Aorta (tissue), 5 donors: ENCODE data around the gene UBE2N. TPM values are rescaled to one million over a fixed set of nuclear protein-coding genes. Genes with fewer than 3 reads are reported as not detected.
"Not testable (repeated sequence)": the region's sequence is repeated elsewhere in the genome, so short reads cannot be mapped to it uniquely, and the experiment has no call there.

Experiments
- ATAC-seq: fragments of 200-7000 bp; cut with Tn5 transposase; one replicate; pipeline ENCODE4 v1.9.1; 2022; ENCODE audit warnings: moderate library complexity; ENCODE audit not compliant: low FRiP score
- DNase-seq, 2 donors: peaks; one replicate each; pipeline ENCODE4 v3.0.0-alpha.2; 2020
- H3K27ac ChIP-seq, 2 donors: one replicate each; pipeline ENCODE4 v1.5.1; 2013; ENCODE audit warnings: low read length in 2 of 2, mild to moderate bottlenecking in 2 of 2, moderate library complexity in 2 of 2, control low read depth in 1 of 2, inconsistent platforms in 1 of 2, low read depth in 1 of 2
- H3K27me3 ChIP-seq, 2 donors: one replicate each; pipeline ENCODE4 v1.6.1; 2013; ENCODE audit warnings: control low read depth in 1 of 2, low read length in 1 of 2, mild to moderate bottlenecking in 1 of 2, moderate library complexity in 1 of 2; ENCODE audit not compliant: insufficient read depth in 2 of 2, control insufficient read depth in 1 of 2
- H3K36me3 ChIP-seq, 2 donors: one replicate each; pipeline ENCODE4 v1.6.1; 2013; ENCODE audit warnings: control low read depth in 1 of 2, low read length in 1 of 2, mild to moderate bottlenecking in 1 of 2; ENCODE audit not compliant: insufficient read depth in 2 of 2, control insufficient read depth in 1 of 2
- H3K4me1 ChIP-seq, 2 donors: one replicate each; pipeline ENCODE4 v1.6.1; 2013; ENCODE audit warnings: low read length in 2 of 2, control low read depth in 1 of 2, mild to moderate bottlenecking in 1 of 2, moderate library complexity in 1 of 2; ENCODE audit not compliant: insufficient read depth in 2 of 2, control insufficient read depth in 1 of 2
- H3K4me3 ChIP-seq, 2 donors: one replicate each; pipeline ENCODE4 v1.5.1; 2013; ENCODE audit warnings: low read length in 2 of 2, control low read depth in 1 of 2, mild to moderate bottlenecking in 1 of 2
- H3K9me3 ChIP-seq: one replicate; pipeline ENCODE4 v1.6.1; 2013; ENCODE audit warnings: mild to moderate bottlenecking, low read length; ENCODE audit not compliant: control insufficient read depth
- WGBS, 2 donors: extraction: QIAGEN DNeasy Blood & Tissue Kit; methylation state at CpG; one replicate each; pipeline ENCODE4 v1.1.7; 2013; 5-methylcytosine and 5-hydroxymethylcytosine counted together
- intact Hi-C, 2 donors: fragments of 100-400 bp; cut with DNase I; formaldehyde crosslinking; loops; one replicate each; pipeline versions ENCODE4 v1.14.2 to v1.15.0; 2022
- polyA plus RNA-seq, 2 donors: library from polyadenylated mRNA; stranded (reverse); fragments of 200-250 nt; gene quantifications; one replicate each; pipeline ENCODE4 v1.2.3, GENCODE V29; 2013
- total RNA-seq, 2 donors: library from RNA; stranded (reverse); fragmentation: NEBNext Ultra II Directional; extraction: Animal tissue kit (Norgen Biotek cat#: 25700); gene quantifications; one replicate each; pipeline ENCODE4 v1.2.1, GENCODE V29; 2021
- donor health status: healthy with polysubstance abuse.
- donor health status: Bipolar disorder and iron deficiency.
- donor health status: DM: no; HTN: no; CAD: no.
- donor health status: DM: no; HTN: no; CAD: no.
- donor health status: DM: yes; HTN: yes; CAD: no.

The UBE2N gene
- total and polyA plus RNA-seq, 4 donors: 45.7 to 86.8 (median 52.9) TPM

- Histone ChIP-seq H3K27me3 (no peaks in the 10 kb centered on the region), H3K4me1 (peaks cover 2 to 6% of the 10 kb centered on the region in 2 donors), H3K4me3 (no peak overlapping the region), H3K9me3 (no peaks in the 10 kb centered on the region), H3K36me3 (no peaks in the 10 kb centered on the region), H3K27ac (no peak overlapping the region)
- WGBS, 2 donors: 72 to 76% methylated on average over 3 of the region's 3 CpGs
- DNase-seq: no peak
- intact Hi-C loops: no loop called here
- ATAC-seq: no peak
Observed at GRCh38 chr12:93438266-93439050, 3.3 kb downstream of the UBE2N start.

GRCh38 chr12:93434256-93434865 lies 7.4 kb downstream of the UBE2N start:
- Histone ChIP-seq H3K9me3 (no peaks in the 10 kb centered on the region), H3K27me3 (no peaks in the 10 kb centered on the region), H3K27ac (no peak overlapping the region), H3K36me3 (no peaks in the 10 kb centered on the region), H3K4me1 (peaks cover 1 to 6% of the 10 kb centered on the region in 2 donors), H3K4me3 (peak overlapping the region in 1 of 2 donors; percentile 18)
- DNase-seq (no peak), ATAC-seq (no peak)
- 12% methylated on average over 5 of the region's 5 CpGs for WGBS, 2 donors
- intact Hi-C loops: no loop called here

GRCh38 chr12:93432031-93432430 lies 9.7 kb downstream of the UBE2N start:
- H3K4me1 ChIP-seq, ATAC-seq, H3K36me3 ChIP-seq, H3K27me3 ChIP-seq, H3K4me3 ChIP-seq, DNase-seq, H3K27ac ChIP-seq, intact Hi-C loops, H3K9me3 ChIP-seq: not testable (repeated sequence)
- WGBS, 2 donors: 67 to 78% methylated on average over 6 of the region's 6 CpGs

- DNase-seq: no peak
- no peak for ATAC-seq
- no peak overlapping the region for H3K27ac ChIP-seq
- intact Hi-C loops: no loop called here
- peaks cover 3 to 11% of the 10 kb centered on the region in 2 donors for H3K4me1 ChIP-seq
- no peaks in the 10 kb centered on the region for H3K9me3 ChIP-seq
- H3K4me3 ChIP-seq: no peak overlapping the region
- H3K27me3 ChIP-seq: no peaks in the 10 kb centered on the region
- no peaks in the 10 kb centered on the region for H3K36me3 ChIP-seq
- WGBS, 2 donors: 64% methylated on average over 4 of the region's 4 CpGs
Observed at GRCh38 chr12:93430280-93430679, 11.5 kb downstream of the UBE2N start.

GRCh38 chr12:93429852-93430251 lies 11.9 kb downstream of the UBE2N start:
- Histone ChIP-seq H3K27me3 (no peaks in the 10 kb centered on the region), H3K4me1 (peaks cover 4 to 11% of the 10 kb centered on the region in 2 donors), H3K27ac (no peak overlapping the region), H3K4me3 (no peak overlapping the region), H3K36me3 (no peaks in the 10 kb centered on the region), H3K9me3 (no peaks in the 10 kb centered on the region)
- ATAC-seq (no peak), DNase-seq (no peak)
- 30 to 51% methylated on average over 1 of the region's 1 CpG for WGBS, 2 donors
- intact Hi-C loops: no loop called here

- intact Hi-C loops: no loop called here
- ATAC-seq: no peak
- Histone ChIP-seq H3K27ac (no peak overlapping the region), H3K4me3 (no peak overlapping the region), H3K9me3 (no peaks in the 10 kb centered on the region), H3K36me3 (no peaks in the 10 kb centered on the region), H3K4me1 (peaks cover 4 to 11% of the 10 kb centered on the region in 2 donors), H3K27me3 (no peaks in the 10 kb centered on the region)
- 56 to 58% methylated on average over 1 of the region's 1 CpG for WGBS, 2 donors
- DNase-seq: no peak
Observed at GRCh38 chr12:93429448-93429847, 12.3 kb downstream of the UBE2N start.

GRCh38 chr12:93427779-93428564 lies 13.8 kb downstream of the UBE2N start:
- ATAC-seq (peak; percentile 34), DNase-seq (no peak)
- no peaks in the 10 kb centered on the region for H3K27me3 ChIP-seq
- H3K9me3 ChIP-seq: no peaks in the 10 kb centered on the region
- peaks cover 4 to 11% of the 10 kb centered on the region in 2 donors for H3K4me1 ChIP-seq
- H3K4me3 ChIP-seq: no peak overlapping the region
- intact Hi-C loops: no loop called here
- no peak overlapping the region for H3K27ac ChIP-seq
- H3K36me3 ChIP-seq: no peaks in the 10 kb centered on the region
- 33 to 41% methylated on average over 5 of the region's 5 CpGs for WGBS, 2 donors

- peaks cover 2 to 11% of the 10 kb centered on the region in 2 donors for H3K4me1 ChIP-seq
- no peaks in the 10 kb centered on the region for H3K27me3 ChIP-seq
- H3K27ac ChIP-seq: no peak overlapping the region
- no peak for ATAC-seq
- H3K4me3 ChIP-seq: no peak overlapping the region
- H3K36me3 ChIP-seq: no peaks in the 10 kb centered on the region
- DNase-seq: no peak
- WGBS, 2 donors: 8% methylated on average over 1 of the region's 1 CpG
- intact Hi-C loops: no loop called here
- H3K9me3 ChIP-seq: no peaks in the 10 kb centered on the region
Observed at GRCh38 chr12:93426412-93426805, 15.3 kb downstream of the UBE2N start.
